Regular cardiac myocyte (primary cell): Measurements from ENCODE around the gene DNAH14. TPM values are rescaled to one million over a fixed set of nuclear protein-coding genes. Genes with fewer than 3 reads are reported as not detected.

Experiments used
- total RNA-seq: library from RNA; depleted of rRNA; stranded (reverse); fragments of >200 nt; gene quantifications from 2 replicates; pipeline ENCODE4 v1.2.3, GENCODE V29; 2014

Gene DNAH14
- total RNA-seq = 8.5 and 10.2 TPM in 2 replicates

GRCh38 chr1:224929335-224930237, at the start of gene DNAH14:
Gene DNAH14, plus strand, starts transcription at chr1:224929675. Its CDS starts 23,028 bp downstream, at chr1:224952703.

GRCh38 chr1:225427235-225428067, 498.0 kb downstream of the DNAH14 start, which contains the start of gene LBR:
Gene LBR, minus strand, starts transcription at chr1:225428038. Its CDS starts 3,963 bp downstream, at chr1:225424075.

